CD4-positive, alpha-beta T cell treated with Interleukin-1 beta for 1 hour (primary cell): ENCODE measurements around the gene ATG7.
"Not testable (repeated sequence)": the region's sequence is repeated elsewhere in the genome, so short reads cannot be mapped to it uniquely, and the experiment has no call there.

Experiments
- DNase-seq, 2 donors: peaks; one replicate each; pipeline ENCODE4 v3.0.0-alpha.2; 2020 to 2022

Gene ATG7

DNA sequence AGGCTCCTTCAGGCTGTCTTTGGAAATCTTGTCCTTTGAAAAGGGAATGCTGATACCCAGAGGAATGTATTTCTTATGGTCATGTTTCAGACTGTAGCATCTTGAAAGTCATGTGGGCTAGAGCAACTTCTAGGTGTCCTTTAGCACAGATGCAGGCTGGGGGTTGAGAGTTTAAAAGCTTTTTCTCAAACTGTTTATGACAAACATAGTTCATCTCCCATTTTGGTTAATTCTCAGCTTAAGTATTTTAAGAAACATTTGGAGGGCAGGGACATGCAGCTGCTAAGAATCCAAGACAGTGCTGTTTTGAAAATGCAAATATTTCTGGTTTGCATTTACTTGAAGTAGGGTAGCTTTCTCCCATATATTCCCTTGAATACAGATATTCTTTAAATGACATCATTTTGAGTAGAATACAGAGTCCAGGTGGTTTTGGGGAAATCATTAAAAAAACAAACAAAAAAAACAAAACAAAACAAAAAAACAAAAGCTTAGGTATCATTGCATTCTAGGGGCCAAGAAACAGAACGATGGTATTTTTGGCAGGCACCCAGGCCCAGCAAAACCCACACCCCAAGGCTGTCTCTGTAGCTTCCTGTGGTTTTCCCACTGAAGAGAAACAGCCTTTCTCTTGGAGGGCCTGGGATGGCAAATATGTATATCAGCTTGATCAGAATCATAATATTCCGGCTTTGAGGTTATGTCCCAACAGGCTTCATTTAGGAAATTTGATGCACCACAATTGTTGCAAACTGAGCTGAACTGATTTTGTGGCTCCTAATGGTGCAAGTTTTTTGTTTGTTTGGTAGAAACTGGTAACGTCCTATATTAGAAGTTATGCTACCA lies 120.0 kb downstream of the ATG7 start:
- DNase-seq: no peak

GRCh38 chr3:11392860-11393114 lies 120.6 kb downstream of the ATG7 start:
- no peak for DNase-seq

DNA sequence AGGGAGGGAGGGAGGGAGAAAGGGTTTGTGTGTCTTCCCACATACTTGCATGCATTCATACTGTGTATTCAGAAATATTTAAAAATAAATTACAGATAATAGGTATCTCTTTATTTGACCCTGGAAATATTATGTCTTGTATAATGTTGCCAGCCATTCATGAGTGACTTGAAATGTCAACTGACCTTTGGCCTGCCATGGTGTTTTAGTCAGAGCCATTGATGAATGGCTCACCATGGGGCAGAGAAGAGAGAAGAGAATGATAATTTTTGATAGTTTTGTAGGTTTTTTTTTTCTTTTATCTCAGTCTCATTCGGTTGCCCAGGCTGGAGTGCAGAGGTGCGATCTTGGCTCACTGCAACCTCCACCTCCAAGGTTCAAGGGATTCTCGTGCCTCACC lies 121.2 kb downstream of the ATG7 start:
- DNase-seq: no peak

DNA sequence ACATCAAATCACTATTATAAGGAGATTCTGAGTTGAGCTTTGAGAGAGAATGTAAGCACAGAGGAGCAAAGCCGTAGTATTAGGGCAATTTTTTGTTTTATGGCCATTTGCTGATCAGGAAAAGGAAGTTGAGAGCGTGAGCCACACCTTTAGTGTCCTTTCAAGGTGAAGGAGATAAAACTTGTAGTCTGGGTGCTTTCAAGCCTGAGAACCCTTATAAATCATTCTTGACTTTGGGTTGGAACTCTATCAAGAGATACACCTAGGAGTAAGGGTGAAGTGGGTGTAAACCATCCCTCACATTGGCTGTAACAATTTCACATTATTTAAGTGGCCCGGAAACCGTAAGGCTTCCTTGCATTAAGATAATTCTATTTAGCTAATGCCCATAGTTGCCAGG lies 122.2 kb downstream of the ATG7 start:
- DNase-seq: no peak

- no peak for DNase-seq
Measured at GRCh38 chr3:11400213-11400612, 128.0 kb downstream of the ATG7 start.

DNA sequence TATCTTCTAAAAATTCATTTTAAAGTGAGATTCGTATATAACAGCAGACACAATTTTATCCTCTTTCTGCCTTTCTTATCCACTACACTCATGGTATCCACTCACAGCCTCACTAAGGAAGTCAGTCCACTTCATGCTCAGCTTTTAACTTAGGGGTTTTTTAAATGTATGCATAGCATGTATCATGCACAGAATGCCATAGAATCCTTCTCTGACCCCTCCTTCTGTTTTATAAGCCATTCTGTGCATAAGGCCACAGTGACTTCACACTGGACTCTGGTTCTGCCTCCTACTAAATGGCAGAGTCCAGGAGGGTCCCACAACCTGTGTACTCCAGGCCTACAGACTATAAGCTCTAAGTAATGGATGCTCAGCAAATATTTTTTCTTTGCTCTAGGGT lies 129.2 kb downstream of the ATG7 start:
- no peak for DNase-seq

GRCh38 chr3:11405323-11405722 lies 133.1 kb downstream of the ATG7 start:
- no peak for DNase-seq

DNA sequence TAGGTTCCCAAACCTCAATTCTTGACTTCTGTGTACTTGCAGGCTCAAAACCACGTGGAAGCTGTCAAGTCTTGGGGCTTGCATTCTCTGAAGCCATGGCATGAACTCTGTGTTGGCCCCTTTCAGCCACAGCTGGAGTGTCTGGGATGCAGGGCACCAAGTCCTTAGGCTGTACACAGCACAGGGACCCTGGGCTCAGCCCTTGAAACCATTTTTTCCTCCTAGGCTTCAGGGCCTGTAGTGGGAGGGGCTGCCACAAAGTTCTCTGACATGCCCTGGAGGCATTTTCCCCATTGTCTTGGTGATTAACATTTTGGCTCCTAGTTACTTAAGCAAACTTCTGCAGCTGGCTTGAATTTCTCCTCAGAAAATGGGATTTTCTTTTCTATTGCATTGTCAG lies 135.4 kb downstream of the ATG7 start:
- DNase-seq: no peak

- DNase-seq: not testable (repeated sequence)
Measured at GRCh38 chr3:11408324-11408859, 136.2 kb downstream of the ATG7 start.

DNA sequence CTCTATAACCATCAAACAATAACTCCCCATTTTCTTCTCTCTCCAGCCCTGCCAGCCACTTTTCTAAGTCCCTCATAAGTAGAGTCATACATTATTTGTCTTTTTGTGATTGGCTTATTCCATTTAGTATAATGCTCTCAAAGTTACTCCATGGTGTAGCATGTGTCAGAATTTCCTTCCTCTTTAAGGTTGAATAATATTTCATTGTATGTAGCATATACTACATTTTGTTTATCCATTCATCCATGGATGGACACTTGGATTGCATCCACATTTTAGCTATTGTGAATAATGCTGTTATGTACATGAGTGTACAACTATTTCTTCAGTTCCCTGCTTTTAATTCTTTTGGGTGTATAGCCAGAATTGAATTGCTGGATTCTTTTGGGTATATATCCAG lies 138.4 kb downstream of the ATG7 start:
- DNase-seq: no peak

DNA sequence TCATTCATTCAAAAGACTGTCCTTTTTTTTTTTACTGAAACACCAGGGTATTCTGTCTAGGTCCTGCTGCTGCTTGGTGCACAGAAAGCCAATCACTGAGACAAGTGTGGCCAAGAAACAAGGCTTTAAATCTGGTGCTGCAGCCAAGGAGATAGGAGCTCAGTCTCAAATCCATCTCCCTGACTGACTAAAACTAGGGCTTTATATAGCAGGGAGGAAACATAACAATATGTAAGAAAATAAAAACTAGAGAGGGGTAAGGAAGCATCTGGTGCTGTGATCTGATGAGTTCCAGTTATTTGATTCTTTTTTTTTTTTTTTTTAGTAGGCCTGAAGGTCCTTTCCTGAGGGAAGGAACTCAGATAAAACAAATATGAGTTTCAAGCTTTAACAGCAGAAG lies 139.8 kb downstream of the ATG7 start:
- no peak for DNase-seq

GRCh38 chr3:11413071-11413470 lies 140.9 kb downstream of the ATG7 start:
- DNase-seq: no peak

DNA sequence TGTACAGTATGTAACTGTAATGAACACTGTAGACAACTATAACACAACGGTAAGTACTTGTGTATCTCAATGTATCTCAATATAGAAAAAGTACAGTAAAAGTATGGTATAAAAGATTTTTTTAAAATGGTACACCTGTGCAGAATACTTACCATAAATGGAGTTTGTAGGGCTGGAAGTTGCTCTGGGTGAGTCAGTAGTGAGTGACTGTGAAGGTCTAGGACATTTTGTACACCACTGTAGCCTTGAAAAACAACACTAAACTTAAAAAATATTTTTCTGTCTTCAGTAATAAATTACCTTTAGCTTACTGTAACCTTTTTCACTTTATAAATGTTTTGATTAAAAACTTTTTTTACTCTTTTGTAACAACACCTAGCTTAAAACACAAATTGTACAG lies 142.9 kb downstream of the ATG7 start:
- no peak for DNase-seq

DNA sequence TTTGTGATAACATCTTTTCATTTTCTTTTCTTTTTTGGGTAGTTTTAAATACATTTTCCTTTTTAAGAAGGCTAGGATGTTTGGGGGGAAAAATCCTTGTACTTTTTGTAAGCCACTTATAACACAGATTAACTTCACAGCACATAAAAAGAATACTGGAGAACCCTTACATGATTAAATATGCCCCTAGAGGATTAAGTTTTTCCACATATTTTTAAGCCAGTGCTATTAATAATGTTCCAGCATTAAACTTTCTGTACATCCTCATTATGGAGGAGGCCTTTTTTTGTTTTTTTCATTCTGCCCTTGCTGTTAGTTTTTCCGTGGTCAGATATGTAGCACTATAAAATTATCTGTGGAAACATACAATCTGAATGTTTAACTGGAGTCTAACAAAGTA lies 147.9 kb downstream of the ATG7 start:
- DNase-seq: no peak

- no peak for DNase-seq
Measured at GRCh38 chr3:11422291-11422690, 150.1 kb downstream of the ATG7 start.

GRCh38 chr3:11423868-11424267 lies 151.7 kb downstream of the ATG7 start:
- DNase-seq: no peak

- DNase-seq: no peak
Measured at GRCh38 chr3:11424277-11424676, 152.1 kb downstream of the ATG7 start.

- DNase-seq: no peak
Measured at GRCh38 chr3:11430207-11430606, 158.0 kb downstream of the ATG7 start.

- DNase-seq: no peak
Measured at GRCh38 chr3:11430624-11431023, 158.4 kb downstream of the ATG7 start.

GRCh38 chr3:11431319-11431718 lies 159.1 kb downstream of the ATG7 start:
- DNase-seq: no peak

GRCh38 chr3:11434017-11434526 lies 161.9 kb downstream of the ATG7 start:
- DNase-seq: no peak

DNA sequence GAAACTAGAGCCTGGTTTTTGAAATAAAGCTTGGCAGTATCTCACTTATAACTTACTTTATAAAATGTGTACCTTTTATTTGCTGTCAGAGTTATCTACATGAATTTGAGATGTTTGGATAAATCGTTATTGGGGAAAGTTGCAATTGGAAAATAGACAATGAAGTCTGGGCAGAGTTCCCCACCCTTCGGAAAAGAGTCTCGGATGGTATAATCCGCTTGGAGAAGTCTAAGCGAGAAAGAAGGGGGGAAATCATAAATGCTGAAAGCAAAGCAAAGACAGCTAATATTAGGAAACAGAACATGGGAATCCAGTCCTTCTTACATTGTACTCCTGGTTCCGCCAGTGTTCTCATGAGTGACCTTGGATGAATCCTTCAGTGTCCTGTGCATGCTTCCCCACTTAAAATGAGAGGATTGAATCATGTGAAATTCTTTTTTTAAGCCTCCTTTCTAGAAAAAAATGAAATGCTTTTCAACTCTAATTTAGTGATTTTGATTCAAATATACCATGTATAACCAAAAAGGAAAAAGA lies 162.4 kb downstream of the ATG7 start:
- DNase-seq: no peak

- no peak for DNase-seq
Measured at GRCh38 chr3:11435440-11436165, 163.4 kb downstream of the ATG7 start.

- DNase-seq: no peak
Measured at GRCh38 chr3:11436775-11437174, 164.6 kb downstream of the ATG7 start.
